HL-60/S4 treated with retinoic acid at 250 ng/mL for 4 days and 3 days (cell line): ENCODE results near the gene EIF1AD.

Experiments
- in situ Hi-C: fragments of 300-500 bp; cut with MboI; formaldehyde crosslinking; loops from 2 replicates; pipeline ENCODE4 v1.7.0; 2022; ENCODE audit warnings: low sequenced_read_pairs

Gene EIF1AD

DNA sequence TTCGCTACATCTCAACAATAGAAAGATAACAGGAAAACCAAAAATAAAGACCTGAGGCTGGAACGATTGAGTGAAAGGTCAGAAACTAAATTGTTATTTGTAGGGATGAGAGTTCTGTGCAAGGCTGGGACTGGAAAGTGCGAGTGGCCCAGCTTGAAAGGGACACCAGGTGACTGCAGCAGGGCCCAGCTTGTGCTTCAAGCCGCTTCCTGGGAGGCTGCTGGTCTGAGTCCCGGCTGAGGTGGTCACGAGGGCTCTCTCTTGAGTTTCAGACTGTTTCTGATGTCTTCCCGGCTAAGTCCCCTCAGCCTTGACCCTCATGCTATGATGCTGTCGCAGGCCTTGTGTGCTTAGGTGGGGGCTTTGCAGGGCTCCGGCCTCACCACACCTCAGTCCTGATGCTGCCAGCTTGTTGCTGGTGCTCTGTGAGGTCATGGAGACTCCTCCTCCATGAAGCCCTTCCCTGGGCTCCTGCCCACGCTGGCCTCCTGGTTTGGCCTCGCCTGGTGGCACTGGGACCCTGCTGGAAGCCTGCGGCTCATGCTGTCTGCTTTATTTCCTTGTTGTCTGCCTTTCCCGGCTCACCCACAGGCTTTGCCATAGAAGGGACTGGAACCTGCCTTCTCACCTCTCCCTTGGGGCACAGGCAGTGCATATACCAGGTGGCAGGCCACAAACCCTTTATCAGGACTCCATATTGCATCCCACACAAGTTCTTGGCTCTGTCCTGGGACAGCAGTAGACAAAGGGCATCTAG lies 4.4 kb upstream of the EIF1AD start:
- in situ Hi-C loops = no loop called here

DNA sequence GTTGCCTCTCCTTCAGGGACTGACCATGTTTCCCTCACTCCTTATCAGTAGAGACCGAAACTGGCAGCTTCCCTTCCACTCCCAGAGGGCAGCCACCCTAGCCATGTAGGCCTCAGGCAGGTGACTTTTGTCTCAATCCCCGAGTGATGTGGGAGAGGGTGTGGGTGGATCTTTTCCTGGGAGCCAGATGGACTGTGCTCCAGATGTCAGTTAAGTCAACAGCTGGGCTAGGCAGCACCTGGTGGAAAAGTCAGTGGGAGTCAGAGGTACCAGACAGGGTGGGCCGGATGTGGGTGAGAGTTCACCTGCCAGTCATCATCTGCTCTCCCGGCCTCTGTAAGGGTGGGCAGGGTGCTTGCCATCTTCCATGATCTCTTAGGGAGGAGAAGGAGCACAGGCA lies 2.2 kb upstream of the EIF1AD start:
- in situ Hi-C loops = no loop called here

GRCh38 chr11:66003291-66003690 lies 1.3 kb upstream of the EIF1AD start:
- in situ Hi-C loops = no loop called here

DNA sequence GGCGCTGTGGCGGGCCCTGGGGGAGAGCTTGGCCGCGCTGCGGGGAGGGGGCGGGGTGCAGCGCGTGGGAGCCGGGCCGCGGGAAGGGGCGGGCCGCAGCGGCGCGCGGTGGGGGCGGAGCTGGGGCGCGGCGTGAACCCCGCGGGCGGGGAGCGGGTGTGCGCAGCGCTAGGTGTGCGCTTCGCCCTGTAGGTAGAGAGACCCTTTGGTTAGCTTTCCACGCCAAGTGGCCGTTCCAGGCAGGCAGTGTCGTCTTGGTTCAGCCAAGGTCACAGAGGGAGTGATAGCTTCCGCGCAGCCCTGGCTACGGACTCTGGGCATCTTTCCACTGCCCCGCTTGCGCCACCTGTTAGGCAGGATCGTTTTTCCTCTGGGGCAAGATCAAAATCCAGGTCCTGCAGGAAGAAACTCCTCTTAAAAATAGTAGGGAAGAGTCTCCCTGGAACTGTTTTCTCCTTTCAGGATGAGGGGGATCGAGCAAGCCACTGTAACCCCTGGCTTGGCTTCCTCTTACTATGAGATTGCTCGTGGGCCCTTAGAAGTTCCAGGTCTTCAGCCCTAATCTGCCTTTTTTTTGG lies 780 bp upstream of the EIF1AD start:
- in situ Hi-C loops = no loop called here

- in situ Hi-C loops = loop anchor here (25.0 kb wide), 1 partner anchor 285 kb away; the partner anchor contains the start of genes KAT5 and RNASEH2C
Measured at GRCh38 chr11:65997286-65997685, 4.7 kb downstream of the EIF1AD start.

DNA sequence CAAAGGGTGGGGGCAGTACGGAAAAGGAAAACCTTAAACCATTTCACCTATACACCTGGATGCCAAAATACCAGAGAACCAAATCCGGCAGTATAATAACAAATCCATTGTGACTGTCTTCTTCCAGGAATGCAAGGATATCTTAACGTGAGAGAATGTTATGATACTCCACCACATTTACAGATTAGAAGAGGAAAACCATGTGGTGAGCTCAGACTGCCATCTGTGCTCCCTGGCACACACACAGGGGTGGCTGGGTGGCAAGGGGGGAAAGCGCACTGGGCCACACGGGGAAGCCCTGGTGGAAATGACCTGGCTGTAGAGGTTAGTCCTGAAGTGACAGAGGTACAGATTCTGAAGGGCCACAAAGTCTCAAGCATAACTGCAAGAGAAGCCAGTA lies 9.9 kb downstream of the EIF1AD start:
- in situ Hi-C loops = loop anchor here (25.0 kb wide), 1 partner anchor 280 kb away; the partner anchor contains the start of genes KAT5 and RNASEH2C

GRCh38 chr11:65988791-65989592 lies 13.0 kb downstream of the EIF1AD start:
- in situ Hi-C loops = loop anchor here (10.0 to 25.0 kb wide), 2 partner anchors 114 to 277 kb away; partner anchors contain the start of genes CTSW, EFEMP2, KAT5 and RNASEH2C

- in situ Hi-C loops = loop anchor here (10.0 to 25.0 kb wide), 2 partner anchors 113 to 275 kb away; partner anchors contain the start of genes CTSW, EFEMP2, KAT5 and RNASEH2C
Measured at GRCh38 chr11:65987336-65987735, 14.6 kb downstream of the EIF1AD start.

GRCh38 chr11:65983589-65983987 lies 18.4 kb downstream of the EIF1AD start:
- in situ Hi-C loops = loop anchor here (10.0 to 25.0 kb wide), 2 partner anchors 109 to 271 kb away; partner anchors contain the start of genes CTSW, EFEMP2, KAT5 and RNASEH2C

GRCh38 chr11:65982824-65983588 lies 19.0 kb downstream of the EIF1AD start:
- in situ Hi-C loops = loop anchor here (10.0 to 25.0 kb wide), 2 partner anchors 108 to 271 kb away; partner anchors contain the start of genes CTSW, EFEMP2, KAT5 and RNASEH2C

GRCh38 chr11:65981972-65982823 lies 19.8 kb downstream of the EIF1AD start:
- in situ Hi-C loops = loop anchor here (10.0 to 25.0 kb wide), 2 partner anchors 107 to 270 kb away; partner anchors contain the start of genes CTSW, EFEMP2, KAT5 and RNASEH2C

DNA sequence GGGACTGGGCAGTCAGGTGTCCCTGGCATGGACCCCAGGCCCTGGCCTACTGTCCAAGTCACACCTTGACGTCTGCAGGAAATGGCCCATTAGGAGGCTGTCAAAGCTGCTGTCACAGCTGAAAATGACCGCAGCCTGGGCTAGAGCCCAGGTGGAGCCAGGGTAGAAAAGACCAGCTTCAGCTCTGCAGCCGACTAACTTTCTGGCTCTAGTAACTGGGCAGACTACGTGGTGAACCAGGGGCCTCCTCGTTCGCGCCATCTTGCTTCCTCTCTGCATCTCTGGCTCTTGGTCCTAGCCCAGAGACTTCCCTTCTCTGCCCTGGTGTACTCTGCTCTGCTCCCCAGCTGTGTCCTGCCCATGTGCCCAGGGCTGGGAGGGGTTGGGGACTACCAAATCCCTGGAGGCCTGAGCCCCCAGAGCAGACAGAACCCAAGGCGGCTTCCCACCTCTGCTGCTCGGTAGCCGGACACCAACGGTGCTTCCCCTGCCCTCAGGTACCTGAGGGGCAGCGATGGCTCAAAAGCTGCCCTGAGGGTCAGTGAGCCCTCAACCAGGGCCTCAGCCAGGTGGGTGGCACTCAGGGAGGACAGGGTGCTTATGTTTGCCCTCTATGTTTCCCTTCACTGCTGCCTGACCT lies 20.7 kb downstream of the EIF1AD start:
- in situ Hi-C loops = loop anchor here (10.0 to 25.0 kb wide), 2 partner anchors 106 to 269 kb away; partner anchors contain the start of genes CTSW, EFEMP2, KAT5 and RNASEH2C

GRCh38 chr11:65979261-65979759 lies 22.6 kb downstream of the EIF1AD start:
- in situ Hi-C loops = loop anchor here (25.0 kb wide), 1 partner anchor 267 kb away; the partner anchor contains the start of genes KAT5 and RNASEH2C

DNA sequence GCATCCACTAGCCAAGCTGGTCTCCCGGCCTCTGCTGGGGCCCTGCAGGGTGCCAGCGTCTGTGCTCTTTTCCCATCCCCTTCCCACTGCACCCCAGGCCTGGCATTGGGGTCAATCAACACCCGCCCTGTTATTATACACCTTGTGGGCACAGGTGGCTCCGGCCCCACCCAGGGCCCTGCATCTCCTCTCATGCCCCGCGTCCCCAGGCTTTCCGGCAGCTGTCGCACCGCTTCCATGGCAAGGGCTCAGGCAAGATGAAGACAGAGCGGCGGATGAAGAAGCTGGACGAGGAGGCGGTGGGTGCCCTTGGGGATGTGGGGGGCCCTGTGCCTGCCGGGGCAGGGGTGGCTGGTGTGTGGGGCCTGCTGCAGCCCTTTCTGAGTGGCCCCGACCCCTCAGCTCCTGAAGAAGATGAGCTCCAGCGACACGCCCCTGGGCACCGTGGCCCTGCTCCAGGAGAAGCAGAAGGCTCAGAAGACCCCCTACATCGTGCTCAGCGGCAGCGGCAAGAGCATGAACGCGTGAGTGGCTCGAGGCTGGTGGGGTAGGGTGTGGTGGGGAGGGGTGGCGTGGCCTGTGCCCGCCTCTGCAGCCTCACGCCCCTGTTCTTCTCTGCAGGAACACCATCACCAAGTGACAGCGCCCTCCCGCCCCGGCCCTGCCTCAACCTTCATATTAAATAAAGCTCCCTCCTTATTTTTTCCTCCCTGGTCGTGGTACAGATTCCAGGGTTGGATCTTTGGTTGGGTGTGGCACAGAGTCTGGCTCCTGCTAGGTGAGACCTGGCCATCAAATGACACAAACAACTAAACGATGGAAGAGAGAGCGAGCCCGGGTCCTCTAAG lies 23.3 kb downstream of the EIF1AD start:
- in situ Hi-C loops = loop anchor here (25.0 kb wide), 1 partner anchor 266 kb away; the partner anchor contains the start of genes KAT5 and RNASEH2C

DNA sequence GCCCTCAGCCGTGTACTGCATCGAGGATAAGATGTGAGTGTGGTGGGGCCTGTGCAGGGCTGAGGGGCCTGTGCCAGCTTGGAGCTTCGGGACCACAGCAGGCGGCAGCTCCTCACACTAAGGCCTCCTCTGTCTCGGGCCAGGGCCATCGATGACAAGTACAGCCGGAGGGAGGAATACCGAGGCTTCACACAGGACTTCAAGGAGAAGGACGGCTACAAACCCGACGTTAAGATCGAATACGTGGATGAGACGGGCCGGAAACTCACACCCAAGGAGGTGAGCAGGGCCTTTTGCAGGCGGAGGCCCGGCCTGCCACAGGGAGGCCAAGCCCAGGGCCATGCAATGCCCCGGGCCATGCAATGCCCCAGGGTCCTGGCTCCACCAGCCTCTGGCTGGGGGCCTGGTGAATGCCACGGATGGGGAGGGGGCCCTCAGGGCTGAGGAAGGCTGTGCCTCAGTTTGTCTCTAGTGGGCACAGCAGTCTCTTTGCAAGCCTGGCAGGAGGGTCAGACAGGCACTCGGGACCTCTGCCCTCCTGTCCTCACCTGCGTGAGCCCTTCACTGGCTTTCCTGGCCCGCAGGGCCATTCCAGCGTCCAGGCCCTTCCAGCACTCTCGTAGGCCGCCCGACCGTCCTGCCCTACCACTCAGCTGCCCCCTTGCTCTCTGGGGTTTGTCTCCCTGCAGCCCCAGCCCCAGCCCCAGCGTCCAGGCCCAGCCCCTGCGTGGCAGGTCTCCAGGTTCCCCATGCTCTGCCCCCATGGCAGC lies 24.2 kb downstream of the EIF1AD start:
- in situ Hi-C loops = loop anchor here (25.0 kb wide), 1 partner anchor 266 kb away; the partner anchor contains the start of genes KAT5 and RNASEH2C
